Mesenchymal stem cell (in vitro differentiated cells and primary cell): Measurements from ENCODE around the gene AFAP1.

Source experiments
- DNase-seq: peaks from one replicate; pipeline ENCODE4 v3.0.0-alpha.2; 2013
- H2AFZ ChIP-seq: one replicate; pipeline ENCODE4 v1.6.1; 2013; ENCODE audit warnings: low read depth, mild to moderate bottlenecking, control low read depth, inconsistent platforms, low read length, moderate library complexity
- H2AK5ac ChIP-seq: 2 replicates; pipeline ENCODE4 v1.6.1; 2013; ENCODE audit warnings: low read length, moderate library complexity, mild to moderate bottlenecking, inconsistent platforms; ENCODE audit not compliant: severe bottlenecking
- H2BK120ac ChIP-seq: one replicate; pipeline ENCODE4 v1.6.1; 2013; ENCODE audit warnings: low read depth, mild to moderate bottlenecking, inconsistent platforms, low read length, moderate library complexity
- H2BK12ac ChIP-seq, 2 experiments: one replicate each; pipeline ENCODE4 v1.6.1; 2013; ENCODE audit warnings: inconsistent platforms in 2 of 2, low read length in 2 of 2, mild to moderate bottlenecking in 2 of 2, moderate library complexity in 2 of 2, control low read depth in 1 of 2
- H2BK15ac ChIP-seq: one replicate; pipeline ENCODE4 v1.6.1; 2013; ENCODE audit warnings: mild to moderate bottlenecking, low read depth, inconsistent platforms; ENCODE audit not compliant: poor library complexity, severe bottlenecking
- H2BK5ac ChIP-seq: 2 replicates; pipeline ENCODE4 v1.6.1; 2013; ENCODE audit warnings: low read depth, mild to moderate bottlenecking, low read length, control low read depth, inconsistent platforms; ENCODE audit not compliant: poor library complexity, severe bottlenecking
- H3K14ac ChIP-seq, 2 experiments: one replicate each; pipeline ENCODE4 v1.6.1; 2013; ENCODE audit warnings: inconsistent platforms in 2 of 2, low read length in 2 of 2, control low read depth in 1 of 2, mild to moderate bottlenecking in 1 of 2, moderate library complexity in 1 of 2
- H3K18ac ChIP-seq, 2 experiments: one replicate each; pipeline ENCODE4 v1.6.1; 2013; ENCODE audit warnings: inconsistent platforms in 2 of 2, low read length in 2 of 2, control low read depth in 1 of 2, low read depth in 1 of 2, mild to moderate bottlenecking in 1 of 2
- H3K23ac ChIP-seq, 2 experiments: one replicate each; pipeline ENCODE4 v1.6.1; 2013; ENCODE audit warnings: inconsistent platforms in 2 of 2, low read length in 2 of 2, mild to moderate bottlenecking in 2 of 2, moderate library complexity in 2 of 2, control low read depth in 1 of 2
- H3K27ac ChIP-seq: 2 replicates; pipeline ENCODE4 v1.5.1; 2013; ENCODE audit warnings: mild to moderate bottlenecking, moderate library complexity, low read length, control low read depth, inconsistent platforms; ENCODE audit not compliant: poor library complexity, severe bottlenecking
- H3K27me3 ChIP-seq, 2 experiments: 2 replicates each; pipeline versions ENCODE4 v1.6.1 to v1.7.0; 2013; ENCODE audit warnings: low read length in 2 of 2, mild to moderate bottlenecking in 2 of 2, moderate library complexity in 2 of 2, control low read depth in 1 of 2, inconsistent platforms in 1 of 2; ENCODE audit not compliant: control insufficient read depth in 1 of 2, insufficient read depth in 1 of 2
- H3K36me3 ChIP-seq, 2 experiments: 2 replicates each; pipeline versions ENCODE4 v1.6.1 to v1.7.0; 2013; ENCODE audit warnings: low read length in 2 of 2, control low read depth in 1 of 2, inconsistent platforms in 1 of 2, low read depth in 1 of 2, mild to moderate bottlenecking in 1 of 2; ENCODE audit not compliant: insufficient read depth in 2 of 2, control insufficient read depth in 1 of 2
- H3K4ac ChIP-seq, 2 experiments: one replicate each; pipeline ENCODE4 v1.6.1; 2013; ENCODE audit warnings: inconsistent platforms in 2 of 2, low read length in 2 of 2, mild to moderate bottlenecking in 2 of 2, moderate library complexity in 2 of 2, control low read depth in 1 of 2, low read depth in 1 of 2
- H3K4me1 ChIP-seq: 2 replicates; pipeline ENCODE4 v1.6.1; 2013; ENCODE audit warnings: low read depth, low read length, control low read depth; ENCODE audit not compliant: control insufficient read depth, insufficient read depth
- H3K4me2 ChIP-seq: 2 replicates; pipeline ENCODE4 v1.6.1; 2013; ENCODE audit warnings: low read length, mild to moderate bottlenecking, inconsistent platforms; ENCODE audit not compliant: poor library complexity, severe bottlenecking
- H3K4me3 ChIP-seq, 2 experiments: 2 replicates each; pipeline versions ENCODE4 v1.5.1 to v1.7.0; 2013; ENCODE audit warnings: low read length in 2 of 2, mild to moderate bottlenecking in 2 of 2, control low read depth in 1 of 2, low read depth in 1 of 2; ENCODE audit not compliant: insufficient read depth in 1 of 2
- H3K79me1 ChIP-seq: replicated peaks from 2 replicates; pipeline ENCODE4 v1.6.1; 2013; ENCODE audit warnings: mild to moderate bottlenecking, control low read depth, low read length, inconsistent platforms; ENCODE audit not compliant: poor library complexity, severe bottlenecking
- H3K9ac ChIP-seq: 2 replicates; pipeline ENCODE4 v1.7.0; 2013; ENCODE audit warnings: mild to moderate bottlenecking, low read length, moderate library complexity
- H3K9me3 ChIP-seq: 2 replicates; pipeline ENCODE4 v1.7.0; 2013; ENCODE audit warnings: mild to moderate bottlenecking, low read length; ENCODE audit not compliant: control insufficient read depth
- H4K8ac ChIP-seq: one replicate; pipeline ENCODE4 v1.6.1; 2013; ENCODE audit warnings: inconsistent platforms, mild to moderate bottlenecking, low read length, moderate library complexity
- H4K91ac ChIP-seq: one replicate; pipeline ENCODE4 v1.6.1; 2013; ENCODE audit warnings: mild to moderate bottlenecking, low read length, inconsistent platforms
- WGBS: methylation state at CpG from one replicate; pipeline ENCODE4 v1.1.7; 2013; ENCODE audit warnings: mixed read lengths; 5-methylcytosine and 5-hydroxymethylcytosine counted together

AFAP1 gene

GRCh38 chr4:7713757-7714156 lies 225.9 kb downstream of the AFAP1 start:
- DNase-seq, result no peak
- Histone ChIP-seq H4K8ac (no peak overlapping the region), H3K27me3 (peaks cover 21 to 34% of the 10 kb centered on the region in 2 experiments), H2BK5ac (no peak overlapping the region), H3K23ac (no peak overlapping the region), H2AK5ac (no peak overlapping the region), H2BK120ac (no peak overlapping the region), H2BK12ac (peak overlapping the region in 1 of 2 experiments; percentile 23), H3K9ac (no peak overlapping the region), H3K4ac (no peak overlapping the region), H3K9me3 (no peaks in the 10 kb centered on the region), H3K36me3 (peaks cover 0 to 10% of the 10 kb centered on the region in 2 experiments), H3K4me1 (peaks cover 11% of the 10 kb centered on the region), H3K4me3 (no peak overlapping the region), H2BK15ac (no peak overlapping the region), H3K14ac (peak overlapping the region in 1 of 2 experiments; percentile 44), H3K4me2 (no peak overlapping the region), H3K27ac (no peak overlapping the region), H3K18ac (no peak overlapping the region), H3K79me1 (no peaks in the 10 kb centered on the region), H4K91ac (peak overlapping the region; percentile 31), H2AFZ (no peak overlapping the region)
- WGBS, result 80% methylated on average over 6 of the region's 7 CpGs

DNA sequence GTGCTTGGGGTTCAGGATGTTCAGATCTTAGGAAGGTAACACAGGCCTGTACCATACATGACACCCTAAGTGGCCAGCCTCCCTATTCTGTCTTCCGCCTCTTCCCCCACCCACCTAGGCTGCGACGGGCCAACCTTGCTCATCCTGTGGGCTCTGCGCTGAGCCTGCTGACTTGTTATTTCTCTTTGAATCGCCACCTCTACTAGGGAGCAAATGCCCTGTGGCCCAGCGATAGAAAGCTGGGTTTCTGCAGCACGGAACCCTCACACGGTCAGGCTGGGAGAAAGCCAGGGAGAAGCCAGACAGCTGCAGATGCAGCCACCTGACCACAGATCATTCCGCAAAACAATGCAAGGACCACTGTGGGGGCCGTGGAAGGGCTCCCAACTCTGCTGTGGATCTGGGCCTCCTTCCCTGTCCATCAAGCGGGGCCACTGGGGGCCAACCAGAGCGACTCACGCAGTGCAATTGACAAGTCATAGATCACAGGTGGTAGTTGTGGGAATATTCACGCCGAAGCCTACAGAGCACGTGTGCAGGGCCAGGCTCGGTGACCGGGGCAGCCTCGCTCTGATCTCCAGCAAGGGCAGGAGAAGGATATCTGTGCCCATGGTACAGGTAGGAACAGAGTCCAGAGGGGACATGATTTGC lies 227.5 kb downstream of the AFAP1 start:
- Histone ChIP-seq H3K9ac (no peak overlapping the region), H3K27ac (no peak overlapping the region), H2BK15ac (no peak overlapping the region), H2AFZ (no peak overlapping the region), H3K4ac (no peak overlapping the region), H3K36me3 (peaks cover 0 to 10% of the 10 kb centered on the region in 2 experiments), H3K14ac (no peak overlapping the region), H3K4me1 (peaks cover 14% of the 10 kb centered on the region), H3K9me3 (no peaks in the 10 kb centered on the region), H4K91ac (no peak overlapping the region), H2BK120ac (no peak overlapping the region), H2AK5ac (no peak overlapping the region), H3K23ac (no peak overlapping the region), H2BK12ac (no peak overlapping the region), H2BK5ac (no peak overlapping the region), H3K79me1 (no peaks in the 10 kb centered on the region), H3K27me3 (peaks cover 26 to 31% of the 10 kb centered on the region in 2 experiments), H4K8ac (no peak overlapping the region), H3K18ac (no peak overlapping the region), H3K4me2 (no peak overlapping the region), H3K4me3 (no peak overlapping the region)
- DNase-seq, result no peak
- 93% methylated on average over 19 of the region's 19 CpGs for WGBS

DNA sequence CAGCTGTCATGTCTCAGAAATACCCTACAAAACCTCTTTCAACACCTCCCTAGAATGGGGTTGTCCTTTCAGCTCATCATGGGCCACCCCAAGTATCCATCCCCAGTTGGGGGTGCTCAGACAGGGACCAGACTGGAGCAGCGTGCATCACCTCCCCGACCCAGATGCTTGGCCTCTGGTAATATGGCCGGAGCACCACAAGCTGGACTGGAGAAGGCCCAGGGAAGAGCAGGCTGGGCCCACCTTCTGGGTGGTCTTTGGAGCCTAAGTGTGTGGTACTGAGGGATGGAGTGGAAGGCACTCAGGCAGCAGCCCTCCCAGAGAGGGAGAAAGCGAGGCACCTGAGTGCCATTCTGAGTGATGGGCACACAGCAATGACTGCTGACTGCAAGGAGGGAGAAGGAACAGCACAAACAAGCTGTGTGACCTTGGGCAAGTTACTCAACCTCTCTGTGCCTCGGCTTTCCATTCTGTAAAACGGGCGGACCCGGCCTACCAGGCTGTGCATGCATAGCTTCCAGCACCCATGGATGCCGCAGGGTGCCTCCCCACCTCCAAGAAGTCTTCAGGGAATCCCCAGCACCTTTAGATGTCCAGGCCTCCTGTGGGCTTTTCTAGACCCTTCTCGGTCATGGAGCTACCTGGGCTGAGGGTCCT lies 228.2 kb downstream of the AFAP1 start:
- Histone ChIP-seq H3K4me3 (no peak overlapping the region), H3K4me1 (peaks cover 14% of the 10 kb centered on the region), H2BK15ac (no peak overlapping the region), H2BK120ac (no peak overlapping the region), H3K18ac (no peak overlapping the region), H2BK5ac (no peak overlapping the region), H4K91ac (no peak overlapping the region), H3K9ac (no peak overlapping the region), H3K27ac (no peak overlapping the region), H3K14ac (no peak overlapping the region), H3K4ac (no peak overlapping the region), H4K8ac (peak overlapping the region; percentile 12), H3K23ac (no peak overlapping the region), H3K79me1 (no peaks in the 10 kb centered on the region), H3K27me3 (peaks cover 25 to 26% of the 10 kb centered on the region in 2 experiments), H3K9me3 (no peaks in the 10 kb centered on the region), H2BK12ac (no peak overlapping the region), H2AK5ac (no peak overlapping the region), H3K36me3 (peaks cover 0 to 10% of the 10 kb centered on the region in 2 experiments), H3K4me2 (no peak overlapping the region), H2AFZ (no peak overlapping the region)
- DNase-seq, result no peak
- 93% methylated on average over 10 of the region's 10 CpGs for WGBS

GRCh38 chr4:7710576-7711306 lies 228.9 kb downstream of the AFAP1 start:
- Histone ChIP-seq H3K4ac (peak overlapping the region in 1 of 2 experiments; percentile 18), H3K79me1 (no peaks in the 10 kb centered on the region), H3K27ac (no peak overlapping the region), H3K9ac (no peak overlapping the region), H3K23ac (no peak overlapping the region), H2BK5ac (no peak overlapping the region), H2BK120ac (no peak overlapping the region), H3K4me1 (peaks cover 14% of the 10 kb centered on the region), H3K18ac (no peak overlapping the region), H3K4me2 (no peak overlapping the region), H2BK12ac (no peak overlapping the region), H4K91ac (no peak overlapping the region), H2AFZ (no peak overlapping the region), H2BK15ac (no peak overlapping the region), H3K9me3 (no peaks in the 10 kb centered on the region), H3K36me3 (peaks cover 0 to 10% of the 10 kb centered on the region in 2 experiments), H3K4me3 (no peak overlapping the region), H3K14ac (no peak overlapping the region), H4K8ac (no peak overlapping the region), H3K27me3 (peaks cover 18 to 21% of the 10 kb centered on the region in 2 experiments), H2AK5ac (no peak overlapping the region)
- 91% methylated on average over 21 of the region's 21 CpGs for WGBS
- DNase-seq, result no peak
